HL-60/S4 (cell line): Measurements from ENCODE around the gene ZPLD1.

Source experiments
- in situ Hi-C: fragments of 300-500 bp; cut with MboI; formaldehyde crosslinking; loops from 2 replicates; pipeline ENCODE4 v1.14.3; 2022; ENCODE audit warnings: low sequenced_read_pairs

The ZPLD1 gene

DNA sequence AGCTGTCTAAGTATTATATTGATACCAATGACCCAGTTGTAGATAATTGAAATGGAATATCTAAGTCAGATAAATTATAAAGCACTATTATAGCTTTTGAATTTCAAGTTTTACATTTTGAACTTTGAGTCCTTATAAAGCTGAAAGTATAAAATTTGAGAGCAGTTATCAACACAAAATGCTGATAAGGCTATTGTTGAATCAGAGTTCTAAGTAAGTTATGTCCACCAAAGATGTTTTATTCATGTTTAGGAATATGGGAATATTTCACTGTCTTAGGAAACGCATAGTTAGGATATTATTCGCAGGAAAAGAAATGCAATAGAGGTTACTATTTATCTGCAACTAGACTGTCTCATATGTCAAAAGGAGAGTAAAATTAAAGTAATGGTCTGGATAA lies 29.4 kb downstream of the ZPLD1 start:
- in situ Hi-C loops: no loop called here

DNA sequence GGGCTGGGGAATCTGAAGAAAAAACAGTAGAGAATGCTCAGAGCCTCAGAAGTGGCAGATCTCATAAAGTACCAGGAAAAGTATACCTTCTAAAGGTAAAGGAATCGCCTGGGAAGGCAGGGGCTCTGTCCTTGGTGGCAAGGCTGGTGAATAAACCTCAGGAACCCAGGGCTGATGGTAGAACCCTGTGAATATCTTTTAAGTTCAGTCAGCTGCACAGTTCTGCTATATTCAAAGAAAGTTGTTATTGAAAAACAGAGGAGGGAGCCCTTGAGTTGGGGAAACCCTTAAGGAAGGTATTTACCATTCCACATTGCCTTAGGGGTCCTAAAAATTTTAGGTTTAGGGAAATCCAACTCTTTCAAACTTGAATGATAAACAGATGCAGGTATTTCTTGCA lies 31.2 kb downstream of the ZPLD1 start:
- in situ Hi-C loops: no loop called here

GRCh38 chr3:102470066-102470465 lies 35.3 kb downstream of the ZPLD1 start:
- in situ Hi-C loops: no loop called here

GRCh38 chr3:102471001-102471400 lies 36.2 kb downstream of the ZPLD1 start:
- in situ Hi-C loops: no loop called here

- in situ Hi-C loops: no loop called here
These were observed 36.7 kb downstream of the ZPLD1 start for GRCh38 chr3:102471491-102471890.

- in situ Hi-C loops: no loop called here
These were observed 38.8 kb downstream of the ZPLD1 start for GRCh38 chr3:102473648-102474047.

DNA sequence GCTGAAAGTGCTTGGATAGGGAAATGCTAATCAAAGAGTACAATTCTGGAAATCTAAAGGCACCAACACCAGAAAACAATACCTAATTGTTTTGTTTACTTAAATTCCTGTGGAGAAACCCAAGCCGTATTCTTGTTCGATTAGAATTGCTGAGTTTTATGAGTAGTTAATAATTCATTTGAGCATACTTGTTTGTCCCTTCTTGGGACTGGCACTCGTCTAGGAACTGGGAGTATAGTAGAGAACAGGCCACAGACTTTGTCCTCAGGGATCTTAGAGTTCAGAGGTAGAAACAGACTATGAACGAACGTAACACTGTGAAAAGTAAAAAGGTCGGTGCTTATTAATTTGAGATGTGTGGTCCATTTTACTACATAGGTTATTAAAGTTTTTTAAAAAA lies 39.4 kb downstream of the ZPLD1 start:
- in situ Hi-C loops: no loop called here

DNA sequence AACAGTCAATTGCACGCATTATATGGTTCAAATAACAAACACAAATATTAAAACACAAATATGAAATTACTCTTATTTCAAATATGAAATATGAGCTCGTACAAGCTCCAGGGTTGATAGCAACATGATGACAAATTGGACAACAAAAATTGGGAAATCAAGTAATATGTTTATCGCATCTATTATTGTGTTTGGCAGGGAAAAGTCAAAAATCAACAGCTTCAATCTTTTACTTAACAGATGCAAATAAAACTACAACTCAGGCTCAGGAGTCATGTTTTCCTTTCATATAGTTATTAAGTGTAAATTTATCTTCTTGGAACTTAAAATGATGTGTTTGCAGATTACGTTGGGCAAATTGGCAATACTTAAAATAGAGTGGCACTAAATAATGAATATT lies 41.4 kb downstream of the ZPLD1 start:
- in situ Hi-C loops: no loop called here

DNA sequence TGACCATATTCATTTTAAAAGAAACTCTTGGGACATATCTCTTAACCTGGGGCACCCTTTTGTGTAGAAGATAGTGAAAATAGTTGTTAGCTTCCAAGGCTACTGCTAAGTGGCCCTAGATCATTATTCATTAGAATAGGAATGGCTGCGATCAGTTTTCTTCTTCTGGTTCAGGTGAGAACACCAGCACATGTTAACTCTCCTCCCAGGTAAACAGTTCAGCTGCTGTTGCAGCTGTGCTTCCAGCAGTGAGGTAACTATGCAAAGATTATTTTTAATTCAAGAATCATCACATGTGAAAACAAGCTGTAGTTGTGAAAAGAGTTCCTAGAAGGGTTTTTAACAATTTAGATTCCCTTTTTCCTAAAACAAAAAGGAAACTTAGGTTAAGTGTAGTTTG lies 43.3 kb downstream of the ZPLD1 start:
- in situ Hi-C loops: no loop called here

DNA sequence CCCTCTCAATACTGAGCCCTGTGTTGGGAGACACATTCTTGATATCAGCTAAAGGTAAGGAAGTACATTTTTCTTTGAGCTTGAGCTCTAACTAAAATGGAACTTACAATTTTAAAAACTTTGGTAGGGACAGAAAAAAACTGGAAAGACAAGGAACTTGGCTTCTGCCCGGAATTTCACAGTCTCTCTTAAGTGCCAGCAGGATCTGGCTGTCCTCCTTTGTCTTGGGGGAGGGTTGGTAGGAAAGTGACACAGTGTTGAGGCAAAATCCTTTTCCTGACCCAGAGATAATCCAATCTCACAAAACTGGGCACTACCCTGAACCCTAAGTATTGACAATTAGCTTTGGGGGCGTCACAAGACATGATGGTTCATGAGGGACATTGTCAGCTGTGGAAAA lies 45.3 kb downstream of the ZPLD1 start:
- in situ Hi-C loops: no loop called here

GRCh38 chr3:102481050-102481449 lies 46.2 kb downstream of the ZPLD1 start:
- in situ Hi-C loops: no loop called here

GRCh38 chr3:102483556-102483955 lies 48.7 kb downstream of the ZPLD1 start:
- in situ Hi-C loops: no loop called here

- in situ Hi-C loops: no loop called here
These were observed 49.5 kb downstream of the ZPLD1 start for GRCh38 chr3:102484363-102484762.

GRCh38 chr3:102485701-102486100 lies 50.9 kb downstream of the ZPLD1 start:
- in situ Hi-C loops: no loop called here

DNA sequence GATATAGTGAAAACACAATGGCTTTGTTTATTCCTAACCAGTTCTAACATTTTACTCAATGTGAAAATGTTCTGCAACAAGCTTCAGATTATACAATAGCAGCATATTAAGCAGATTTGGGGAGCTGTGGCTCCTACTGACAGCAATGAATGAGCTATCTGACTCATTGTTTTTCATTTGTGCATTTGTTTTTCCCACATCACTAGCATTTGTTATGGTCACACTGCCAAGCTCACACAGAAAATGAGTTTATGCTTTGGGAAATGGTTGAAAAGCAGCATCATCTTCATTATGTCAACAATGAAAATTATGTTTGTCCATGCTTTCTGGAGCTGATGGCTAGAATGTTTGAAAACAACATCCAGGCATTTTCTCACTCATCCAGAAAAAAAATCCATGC lies 53.5 kb downstream of the ZPLD1 start:
- in situ Hi-C loops: no loop called here

DNA sequence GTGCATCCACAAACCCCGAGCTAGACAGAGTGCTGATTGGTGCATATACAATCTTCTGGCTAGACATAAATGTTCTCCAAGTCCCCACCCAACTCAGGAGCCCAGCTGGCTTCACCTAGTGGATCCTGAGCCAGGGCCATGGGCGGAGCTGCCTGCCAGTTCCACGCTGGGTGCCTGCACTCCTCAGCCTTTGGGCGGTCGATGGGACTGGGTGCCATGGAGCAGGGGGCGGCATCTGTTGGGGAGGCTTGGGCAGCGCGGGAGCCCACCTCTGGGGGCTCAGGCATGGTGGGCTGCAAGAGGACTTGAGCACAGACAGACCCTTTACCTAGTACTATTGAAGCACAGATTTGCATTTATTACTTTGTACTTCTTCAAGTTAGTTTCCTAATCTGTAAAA lies 57.5 kb downstream of the ZPLD1 start:
- in situ Hi-C loops: no loop called here

DNA sequence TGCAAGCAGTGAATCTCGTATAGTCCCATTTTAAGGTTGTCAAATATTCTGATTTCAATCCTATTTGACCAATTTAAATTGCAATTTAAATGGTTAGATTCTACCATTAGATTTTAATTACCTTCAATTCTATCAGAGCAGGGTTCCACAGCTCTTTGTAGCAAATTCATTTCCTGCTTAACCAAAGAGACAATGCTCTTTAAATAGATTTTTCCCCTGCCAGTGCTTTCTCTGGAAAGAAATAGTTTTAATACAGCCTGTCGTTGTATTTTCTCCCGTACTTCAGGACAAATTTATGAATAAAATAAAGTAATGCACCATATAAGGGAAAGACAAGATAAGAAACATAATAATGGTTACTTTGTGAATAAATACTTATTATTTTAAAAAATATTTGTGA lies 62.8 kb downstream of the ZPLD1 start:
- in situ Hi-C loops: no loop called here

DNA sequence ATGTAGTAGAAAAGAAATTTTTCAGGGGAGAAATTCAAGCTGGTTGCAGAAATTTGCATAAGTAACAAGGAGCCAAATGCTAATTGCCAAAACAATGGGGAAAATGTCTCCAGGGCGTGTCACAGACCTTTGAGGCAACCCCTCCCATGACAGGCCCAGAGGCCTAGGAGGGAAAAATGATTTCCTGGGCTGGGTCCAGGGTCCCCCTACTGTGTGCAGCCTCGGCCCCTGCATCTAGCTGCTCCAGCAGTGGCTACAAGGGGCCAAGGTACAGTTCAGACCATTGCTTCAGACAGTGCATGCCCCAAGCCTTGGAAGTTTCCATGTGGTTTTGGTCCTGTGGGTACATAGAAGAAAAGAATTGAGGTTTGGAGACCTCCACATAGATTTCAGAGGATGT lies 70.7 kb downstream of the ZPLD1 start:
- in situ Hi-C loops: no loop called here

- in situ Hi-C loops: no loop called here
These were observed 75.8 kb downstream of the ZPLD1 start for GRCh38 chr3:102510663-102511062.

GRCh38 chr3:102511168-102511567 lies 76.4 kb downstream of the ZPLD1 start:
- in situ Hi-C loops: no loop called here

DNA sequence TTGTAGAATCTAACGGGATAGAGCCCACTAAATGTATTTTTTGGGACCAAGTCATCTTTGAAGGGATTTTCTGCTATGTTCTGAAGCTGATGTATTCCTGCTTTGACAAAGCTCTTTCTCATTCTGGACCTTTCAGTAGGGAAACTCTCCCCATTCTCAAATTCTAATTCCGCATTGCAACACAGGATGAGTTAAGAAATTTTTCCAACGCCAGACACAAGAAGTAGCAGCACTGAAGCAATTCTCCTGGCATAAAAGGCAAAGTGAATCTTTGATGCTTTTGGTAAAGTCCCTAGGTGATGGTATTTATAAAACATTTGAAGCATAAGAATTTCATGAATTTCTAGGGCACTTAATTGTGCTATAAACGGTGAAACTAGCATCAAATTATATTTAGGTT lies 76.8 kb downstream of the ZPLD1 start:
- in situ Hi-C loops: no loop called here

DNA sequence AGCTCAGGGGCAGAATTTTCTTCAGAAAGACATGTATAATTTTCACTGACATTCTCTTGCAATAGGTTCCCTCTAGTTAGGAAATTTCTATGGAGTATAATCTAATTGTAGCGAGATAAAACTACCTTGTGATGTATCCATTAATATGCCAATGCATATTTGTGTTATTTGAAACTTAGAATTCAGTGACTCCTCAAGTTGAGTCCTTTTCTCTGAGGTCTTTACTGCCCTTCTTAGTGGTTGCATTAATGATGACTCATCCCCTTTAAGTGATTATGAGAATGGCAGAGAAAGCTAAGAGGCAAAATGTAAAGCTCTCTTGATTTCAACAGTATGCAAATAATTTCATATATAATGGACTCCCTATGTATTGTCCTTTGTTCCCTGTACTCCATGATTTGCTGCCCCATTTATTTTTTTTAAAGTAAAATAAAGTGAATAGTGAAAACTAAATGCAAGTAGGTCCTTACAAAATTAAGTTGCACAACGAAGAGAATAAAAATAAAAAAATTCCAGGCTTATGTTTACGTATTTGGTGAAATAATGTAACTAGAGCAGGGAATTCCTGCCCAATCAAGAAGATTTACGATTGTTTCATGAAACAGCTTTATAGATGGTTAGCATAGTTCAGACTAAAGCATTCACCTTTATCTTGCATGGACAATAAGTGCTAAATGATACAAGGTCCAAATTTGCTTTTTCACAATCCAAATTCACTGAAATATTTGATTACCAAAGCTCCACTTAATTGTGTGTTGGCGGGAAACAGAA lies 78.1 kb downstream of the ZPLD1 start:
- in situ Hi-C loops: no loop called here

DNA sequence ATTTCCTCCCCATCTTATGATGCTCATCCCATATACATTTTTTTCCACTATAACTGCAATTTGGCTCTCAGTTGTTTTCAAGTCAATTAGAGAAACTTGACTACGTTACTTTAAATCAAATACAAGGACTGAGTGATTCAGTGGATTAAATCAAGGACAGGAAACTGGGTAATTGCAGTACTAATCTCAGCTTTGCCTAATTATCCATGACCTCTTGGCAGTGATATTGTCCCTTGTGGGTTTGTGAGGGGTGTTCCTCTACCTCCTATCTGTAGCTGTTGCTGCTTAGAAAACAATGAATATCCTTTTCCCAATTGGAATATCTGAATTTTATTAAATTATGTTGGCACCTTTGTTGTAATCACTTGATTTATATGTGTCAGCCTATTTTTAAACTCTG lies 79.4 kb downstream of the ZPLD1 start:
- in situ Hi-C loops: no loop called here
